ENCODE measurements around the gene TBXAS1.
A peak's percentile ranks its signal among the peaks of the same experiment; 100 is the strongest.

The TBXAS1 gene

GRCh38 chr7:139791316-139791715, 37.7 kb upstream of the TBXAS1 start:
- ATAC-seq (ENCODE audit: low read depth): no peak
- H3K9me3 ChIP-seq (ENCODE audit: severe bottlenecking): no peaks in the 10 kb centered on the region
- H3K4me3 ChIP-seq (ENCODE audit: severe bottlenecking): no peak overlapping the region
- H3K27me3 ChIP-seq (ENCODE audit: insufficient read depth, poor library complexity, severe bottlenecking): no peaks in the 10 kb centered on the region
- H3K36me3 ChIP-seq (ENCODE audit: low read depth): no peaks in the 10 kb centered on the region
- no peak overlapping the region for H3K27ac ChIP-seq (ENCODE audit: poor library complexity, severe bottlenecking)
- no peak for DNase-seq (ENCODE audit: low spot score)
- no peak for TF ChIP-seq CTCF (IDR thresholded peaks at IDR 0.05; ENCODE audit: poor library complexity, severe bottlenecking)
- no peaks in the 10 kb centered on the region for H3K4me1 ChIP-seq (ENCODE audit: insufficient read depth, poor library complexity, severe bottlenecking)

GRCh38 chr7:139797607-139798006, 31.5 kb upstream of the TBXAS1 start:
- Histone ChIP-seq H3K27ac (ENCODE audit: poor library complexity, severe bottlenecking) (no peak overlapping the region), H3K36me3 (ENCODE audit: low read depth) (no peaks in the 10 kb centered on the region), H3K4me1 (ENCODE audit: insufficient read depth, poor library complexity, severe bottlenecking) (no peaks in the 10 kb centered on the region), H3K4me3 (ENCODE audit: severe bottlenecking) (no peak overlapping the region), H3K9me3 (ENCODE audit: severe bottlenecking) (no peaks in the 10 kb centered on the region), H3K27me3 (ENCODE audit: insufficient read depth, poor library complexity, severe bottlenecking) (no peaks in the 10 kb centered on the region)
- ATAC-seq (ENCODE audit: low read depth): no peak
- no peak for TF ChIP-seq CTCF (IDR thresholded peaks at IDR 0.05; ENCODE audit: poor library complexity, severe bottlenecking)
- DNase-seq (ENCODE audit: low spot score): no peak

GRCh38 chr7:139798221-139798620, 30.8 kb upstream of the TBXAS1 start:
- DNase-seq (ENCODE audit: low spot score) (no peak), ATAC-seq (ENCODE audit: low read depth) (no peak; the same call in 2 of the 3 replicates)
- Histone ChIP-seq H3K4me3 (ENCODE audit: severe bottlenecking) (no peak overlapping the region), H3K9me3 (ENCODE audit: severe bottlenecking) (no peaks in the 10 kb centered on the region), H3K4me1 (ENCODE audit: insufficient read depth, poor library complexity, severe bottlenecking) (no peaks in the 10 kb centered on the region), H3K27ac (ENCODE audit: poor library complexity, severe bottlenecking) (no peak overlapping the region), H3K36me3 (ENCODE audit: low read depth) (no peaks in the 10 kb centered on the region), H3K27me3 (ENCODE audit: insufficient read depth, poor library complexity, severe bottlenecking) (no peaks in the 10 kb centered on the region)
- TF ChIP-seq CTCF (IDR thresholded peaks at IDR 0.05; ENCODE audit: poor library complexity, severe bottlenecking): no peak

- ATAC-seq (ENCODE audit: low read depth) (no peak), DNase-seq (ENCODE audit: low spot score) (no peak)
- TF ChIP-seq CTCF (IDR thresholded peaks at IDR 0.05; ENCODE audit: poor library complexity, severe bottlenecking): peak; percentile 9
- Histone ChIP-seq H3K9me3 (ENCODE audit: severe bottlenecking) (no peaks in the 10 kb centered on the region), H3K27ac (ENCODE audit: poor library complexity, severe bottlenecking) (no peak overlapping the region), H3K4me1 (ENCODE audit: insufficient read depth, poor library complexity, severe bottlenecking) (no peaks in the 10 kb centered on the region), H3K4me3 (ENCODE audit: severe bottlenecking) (no peak overlapping the region), H3K36me3 (ENCODE audit: low read depth) (no peaks in the 10 kb centered on the region), H3K27me3 (ENCODE audit: insufficient read depth, poor library complexity, severe bottlenecking) (no peaks in the 10 kb centered on the region)
Observed at GRCh38 chr7:139798892-139799291, 30.2 kb upstream of the TBXAS1 start.

GRCh38 chr7:139799586-139799985, 29.5 kb upstream of the TBXAS1 start:
- no peak overlapping the region for H3K27ac ChIP-seq (ENCODE audit: poor library complexity, severe bottlenecking)
- H3K36me3 ChIP-seq (ENCODE audit: low read depth): no peaks in the 10 kb centered on the region
- H3K4me1 ChIP-seq (ENCODE audit: insufficient read depth, poor library complexity, severe bottlenecking): no peaks in the 10 kb centered on the region
- H3K4me3 ChIP-seq (ENCODE audit: severe bottlenecking): no peak overlapping the region
- ATAC-seq (ENCODE audit: low read depth) (no peak), DNase-seq (ENCODE audit: low spot score) (no peak)
- no peaks in the 10 kb centered on the region for H3K9me3 ChIP-seq (ENCODE audit: severe bottlenecking)
- H3K27me3 ChIP-seq (ENCODE audit: insufficient read depth, poor library complexity, severe bottlenecking): no peaks in the 10 kb centered on the region
- TF ChIP-seq CTCF (IDR thresholded peaks at IDR 0.05; ENCODE audit: poor library complexity, severe bottlenecking): no peak

All from RWPE2 (cell line).